Activated CD4-positive, alpha-beta memory T cell treated with anti-CD3 and anti-CD28 coated beads for 36 hours (primary cell): Measurements from ENCODE around the gene TLN1. TPM values are rescaled to one million over a fixed set of nuclear protein-coding genes. Genes with fewer than 3 reads are reported as not detected.
A peak's percentile ranks its signal among the peaks of the same experiment; 100 is the strongest.

Experiments
- CTCF ChIA-PET: fragments of 350-600 bp; sonication (Branson Sonifier 250); formaldehyde crosslinking; loops from one replicate; lab custom pipeline; 2021; ENCODE audit warnings: antibody characterized with exemption, inconsistent platforms; lab: Charles Lee
- POLR2A ChIA-PET: fragments of 350-600 bp; sonication (Branson Sonifier 250); formaldehyde crosslinking; loops from one replicate; lab custom pipeline; 2021; ENCODE audit warnings: antibody characterized with exemption; lab: Charles Lee
- DNase-seq: peaks from one replicate; pipeline ENCODE4 v3.0.0-alpha.2; 2020
- H3K27ac Mint-ChIP-seq: one replicate; pipeline ENCODE4 v1.8.0; 2021; ENCODE audit warnings: mixed read lengths
- H3K27me3 Mint-ChIP-seq: one replicate; pipeline ENCODE4 v1.8.0; 2021; ENCODE audit warnings: mixed read lengths
- H3K36me3 Mint-ChIP-seq: one replicate; pipeline ENCODE4 v1.8.0; 2021; ENCODE audit warnings: mixed read lengths
- H3K4me1 Mint-ChIP-seq: one replicate; pipeline ENCODE4 v1.8.0; 2021; ENCODE audit warnings: low read depth, mixed read lengths
- H3K4me3 Mint-ChIP-seq: one replicate; pipeline ENCODE4 v1.8.0; 2021; ENCODE audit warnings: mild to moderate bottlenecking, mixed read lengths
- H3K9me3 Mint-ChIP-seq: one replicate; pipeline ENCODE4 v1.8.0; 2021; ENCODE audit warnings: mixed read lengths
- intact Hi-C: fragments of 100-400 bp; cut with micrococcal nuclease; formaldehyde crosslinking; loops from one replicate; pipeline ENCODE4 v1.15.1; 2023
- total RNA-seq, 2 experiments: library from RNA; stranded (reverse); gene quantifications; one replicate each; pipeline ENCODE4 v1.2.3, GENCODE V29; 2021

TLN1 gene
- total RNA-seq, 2 experiments from 2014 or later: 285 to 287 TPM

DNA sequence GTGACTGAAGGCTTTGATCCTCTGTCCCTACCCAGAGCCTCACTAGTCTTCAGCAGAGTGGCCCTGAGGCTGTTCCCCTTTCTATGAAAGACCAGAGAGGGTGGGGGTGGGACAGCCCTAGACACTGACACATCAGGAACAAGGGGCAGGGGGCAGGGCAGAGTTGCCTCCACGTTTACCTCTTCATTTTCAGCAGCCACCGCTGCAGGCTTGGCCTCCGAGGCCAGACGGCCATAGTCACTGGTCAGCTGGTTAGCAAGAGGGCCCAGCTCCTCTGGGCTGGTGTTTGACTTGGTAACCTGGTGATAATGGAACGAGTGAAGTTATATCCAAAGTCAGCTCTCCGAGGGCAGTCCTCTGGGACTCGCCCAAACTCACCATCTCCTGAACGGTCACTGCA, 26.6 kb downstream of the TLN1 start:
- Mint-ChIP-seq H3K4me3 (no peak overlapping the region), H3K27ac (no peak overlapping the region), H3K36me3 (peaks cover 58% of the 10 kb centered on the region), H3K4me1 (no peaks in the 10 kb centered on the region), H3K27me3 (no peaks in the 10 kb centered on the region), H3K9me3 (no peaks in the 10 kb centered on the region)
- ChIA-PET POLR2A (interaction anchor here (0.8 kb wide), 1 partner anchor 58 kb away, joined by 3 read pairs; no protein-coding TSS in a partner anchor), CTCF (interaction anchor here (1.1 to 2.2 kb wide), 2 partner anchors 10 to 32 kb away, joined by 3 to 15 read pairs; no protein-coding TSS in a partner anchor)
- intact Hi-C loops: no loop called here
- DNase-seq: no peak

DNA sequence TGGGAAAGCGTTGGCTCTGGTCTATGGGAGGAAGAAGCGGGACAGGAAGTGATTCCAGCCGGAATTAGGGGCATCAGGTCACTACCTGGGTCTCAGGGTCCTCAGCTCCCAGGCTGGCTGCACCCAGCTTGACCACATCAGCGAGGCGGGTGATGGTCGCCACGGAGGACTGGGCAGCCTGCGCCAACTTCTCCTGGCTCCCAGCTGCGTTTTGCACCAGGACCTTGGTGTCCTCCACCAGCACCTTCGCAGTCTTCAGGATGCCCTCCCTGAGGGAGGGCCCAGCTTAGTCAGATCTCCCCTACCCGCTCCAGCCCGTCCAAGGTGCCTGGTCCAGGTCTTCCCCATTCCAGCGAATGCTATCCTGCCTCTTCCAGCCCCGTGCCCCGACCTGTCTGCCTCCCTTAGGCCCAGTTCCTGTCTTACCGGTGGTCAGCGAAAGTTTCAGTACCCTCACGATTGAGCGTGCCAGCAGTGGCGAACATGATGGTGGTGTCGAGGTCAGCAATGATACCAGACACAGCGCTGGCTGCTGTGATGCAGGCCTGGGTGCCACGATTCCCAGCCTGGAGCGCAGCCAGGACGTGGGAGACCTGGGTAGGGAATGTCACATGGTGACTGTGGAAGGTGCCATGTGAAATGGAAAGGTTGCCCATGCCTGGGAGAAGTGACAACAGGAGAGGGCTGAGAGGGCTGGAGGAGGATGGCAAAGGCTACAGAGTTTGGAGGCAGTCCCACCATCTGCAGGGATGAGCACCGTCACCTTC, 27.9 kb downstream of the TLN1 start:
- no peaks in the 10 kb centered on the region for H3K4me1 Mint-ChIP-seq
- H3K4me3 Mint-ChIP-seq: no peak overlapping the region
- H3K27me3 Mint-ChIP-seq: no peaks in the 10 kb centered on the region
- intact Hi-C loops: no loop called here
- H3K9me3 Mint-ChIP-seq: no peaks in the 10 kb centered on the region
- H3K27ac Mint-ChIP-seq: no peak overlapping the region
- peaks cover 53% of the 10 kb centered on the region for H3K36me3 Mint-ChIP-seq
- DNase-seq: no peak
- ChIA-PET CTCF (interaction anchor here (0.7 to 2.2 kb wide), 3 partner anchors 8 to 46 kb away, joined by 4 to 15 read pairs (median 5); partner anchors contain the start of genes CCDC107 and RMRP), POLR2A (no interaction called here)

GRCh38 chr9:35702696-35703095, 29.3 kb downstream of the TLN1 start:
- Mint-ChIP-seq H3K27ac (no peak overlapping the region), H3K4me3 (no peak overlapping the region), H3K36me3 (peaks cover 52% of the 10 kb centered on the region), H3K4me1 (no peaks in the 10 kb centered on the region), H3K27me3 (no peaks in the 10 kb centered on the region), H3K9me3 (no peaks in the 10 kb centered on the region)
- intact Hi-C loops: no loop called here
- DNase-seq: no peak
- ChIA-PET CTCF (interaction anchor here (1.2 kb wide), 1 partner anchor 20 kb away, joined by 3 read pairs; no protein-coding TSS in a partner anchor), POLR2A (no interaction called here)

DNA sequence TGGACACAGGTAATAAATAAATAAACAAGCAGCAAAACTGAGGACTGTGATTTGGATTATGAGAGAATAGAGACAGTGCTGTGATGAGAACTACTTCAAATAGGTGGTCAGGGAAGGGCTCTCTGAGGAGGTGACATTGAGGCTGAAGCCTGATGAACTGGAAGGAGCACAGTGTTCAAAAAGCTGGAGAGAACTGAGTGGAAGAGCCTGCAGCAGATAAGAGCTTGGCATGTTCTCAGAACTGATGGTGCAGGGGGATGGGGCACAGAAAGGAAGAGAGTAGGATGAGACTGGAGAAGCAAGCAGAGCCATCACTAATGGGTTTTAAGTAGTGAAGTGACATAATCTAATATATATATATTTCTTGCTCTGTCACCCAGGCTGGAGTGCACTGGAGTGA, 31.1 kb downstream of the TLN1 start:
- H3K27ac Mint-ChIP-seq: no peak overlapping the region
- peaks cover 2% of the 10 kb centered on the region for H3K4me1 Mint-ChIP-seq
- no peak for DNase-seq
- ChIA-PET CTCF (no interaction called here), POLR2A (no interaction called here)
- H3K9me3 Mint-ChIP-seq: no peaks in the 10 kb centered on the region
- intact Hi-C loops: no loop called here
- no peak overlapping the region for H3K4me3 Mint-ChIP-seq
- H3K27me3 Mint-ChIP-seq: no peaks in the 10 kb centered on the region
- H3K36me3 Mint-ChIP-seq: peaks cover 46% of the 10 kb centered on the region

DNA sequence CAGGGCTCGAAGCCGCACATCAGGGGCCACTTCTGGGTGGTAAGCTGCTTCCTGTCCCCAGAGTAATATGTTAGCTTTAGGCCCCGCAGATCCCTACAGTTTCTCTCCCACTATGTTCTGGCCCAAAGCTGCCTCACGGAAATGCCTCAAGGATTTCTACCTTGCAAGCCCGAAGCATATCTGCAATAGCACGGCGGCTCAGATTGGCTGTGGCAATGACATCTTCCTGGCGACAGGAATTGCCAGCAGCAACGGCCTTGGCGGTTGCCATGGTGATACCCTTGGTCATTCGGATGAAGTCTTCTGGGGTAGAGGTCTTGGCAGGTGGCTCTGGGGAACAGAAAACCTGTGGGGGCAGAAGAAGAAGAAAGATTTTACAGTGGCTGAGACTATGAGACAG, 32.0 kb downstream of the TLN1 start:
- DNase-seq: no peak
- Mint-ChIP-seq H3K27me3 (no peaks in the 10 kb centered on the region), H3K9me3 (no peaks in the 10 kb centered on the region), H3K36me3 (peaks cover 46% of the 10 kb centered on the region), H3K4me1 (peaks cover 2% of the 10 kb centered on the region), H3K27ac (no peak overlapping the region), H3K4me3 (no peak overlapping the region)
- ChIA-PET POLR2A (no interaction called here), CTCF (no interaction called here)
- intact Hi-C loops: no loop called here

- intact Hi-C loops: loop anchor here (5.0 kb wide), 1 partner anchor 41 kb away; the partner anchor contains the start of genes CCDC107 and RMRP
- Mint-ChIP-seq H3K27ac (no peak overlapping the region), H3K27me3 (no peaks in the 10 kb centered on the region), H3K4me1 (peaks cover 2% of the 10 kb centered on the region), H3K36me3 (peaks cover 28% of the 10 kb centered on the region), H3K4me3 (no peak overlapping the region), H3K9me3 (no peaks in the 10 kb centered on the region)
- ChIA-PET CTCF (interaction anchor here (3.0 to 6.9 kb wide), 5 partner anchors 10 to 86 kb away, joined by 28 to 82 read pairs (median 30); partner anchors contain the start of genes CREB3 and TLN1), POLR2A (no interaction called here)
- DNase-seq: no peak
Observed at GRCh38 chr9:35698231-35698630, 33.8 kb downstream of the TLN1 start.

DNA sequence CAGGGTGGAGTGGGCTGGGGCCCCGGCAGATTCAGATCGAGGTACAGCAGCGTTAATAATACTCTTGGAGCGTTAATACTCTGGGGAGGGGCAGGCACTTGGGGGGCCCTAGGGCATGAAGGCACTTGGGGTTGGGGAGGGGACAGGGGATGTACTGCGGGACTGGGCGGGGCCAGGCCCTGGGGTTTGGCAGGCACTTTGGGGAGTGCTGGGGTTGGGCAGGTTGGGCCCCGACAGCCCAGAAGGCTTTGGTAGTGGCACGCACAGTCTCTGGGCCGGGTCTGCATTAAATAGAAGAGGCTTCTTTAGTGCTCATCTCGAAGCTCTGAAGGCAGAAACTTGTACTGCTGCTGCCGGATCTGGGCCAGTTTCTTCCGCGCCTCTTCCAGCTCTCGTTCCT, 34.5 kb downstream of the TLN1 start:
- H3K4me3 Mint-ChIP-seq: no peak overlapping the region
- ChIA-PET POLR2A (no interaction called here), CTCF (interaction anchor here (1.2 to 6.9 kb wide), 17 partner anchors 9 to 116 kb away, joined by 3 to 82 read pairs (median 26); partner anchors contain the start of genes ARHGEF39, CCDC107, CREB3 and RMRP)
- no peaks in the 10 kb centered on the region for H3K27me3 Mint-ChIP-seq
- no peak for DNase-seq
- no peak overlapping the region for H3K27ac Mint-ChIP-seq
- H3K36me3 Mint-ChIP-seq: peaks cover 22% of the 10 kb centered on the region
- intact Hi-C loops: loop anchor here (5.0 kb wide), 1 partner anchor 40 kb away; the partner anchor contains the start of genes CCDC107 and RMRP
- H3K9me3 Mint-ChIP-seq: no peaks in the 10 kb centered on the region
- peaks cover 2% of the 10 kb centered on the region for H3K4me1 Mint-ChIP-seq

DNA sequence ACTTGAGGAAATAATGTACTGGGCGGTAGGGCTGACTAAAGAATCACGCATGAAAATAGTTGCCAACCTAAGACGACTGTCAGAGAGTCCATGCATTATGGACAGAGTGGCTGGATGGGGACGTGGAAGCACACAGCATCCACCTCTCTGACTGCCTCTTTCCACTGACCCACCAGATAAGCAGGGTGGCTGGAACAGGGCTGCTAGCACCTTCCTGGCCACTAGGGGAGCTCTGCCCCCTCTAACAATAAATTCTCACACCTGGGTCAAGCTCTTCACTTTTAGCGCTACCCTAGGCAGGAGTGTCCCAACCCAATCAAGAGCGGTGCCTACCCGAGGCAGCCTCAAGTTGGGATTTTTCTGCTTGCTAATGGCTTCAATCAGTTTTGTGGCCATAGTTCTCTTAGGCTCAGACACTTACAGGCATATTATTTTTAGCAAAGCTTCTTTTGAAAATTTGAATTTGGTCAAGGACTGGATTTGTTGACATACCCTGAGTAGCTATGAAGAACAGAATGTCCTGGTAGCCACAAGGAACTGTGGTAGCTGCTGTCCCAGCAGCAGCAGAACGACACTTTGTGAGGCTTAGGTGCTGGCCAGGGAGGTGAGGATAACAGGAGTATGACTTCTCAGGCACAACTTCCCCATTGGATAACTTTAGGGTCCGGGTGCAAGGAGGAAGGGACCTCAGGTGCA, 35.3 kb downstream of the TLN1 start:
- no peaks in the 10 kb centered on the region for H3K27me3 Mint-ChIP-seq
- intact Hi-C loops: loop anchor here (5.0 kb wide), 1 partner anchor 39 kb away; the partner anchor contains the start of genes CCDC107 and RMRP
- H3K4me3 Mint-ChIP-seq: no peak overlapping the region
- ChIA-PET POLR2A (interaction anchor here (1.0 to 1.5 kb wide), 5 partner anchors 20 to 60 kb away, joined by 3 to 6 read pairs (median 4); partner anchors contain the start of genes CCDC107 and TLN1), CTCF (interaction anchor here (0.6 to 6.9 kb wide), 40 partner anchors 8 to 1303 kb away, joined by 3 to 82 read pairs (median 7); partner anchors contain the start of genes ARHGEF39, CA9, CCDC107 and CD72)
- H3K36me3 Mint-ChIP-seq: peaks cover 22% of the 10 kb centered on the region
- H3K27ac Mint-ChIP-seq: no peak overlapping the region
- H3K4me1 Mint-ChIP-seq: peaks cover 2% of the 10 kb centered on the region
- peak; percentile 71 for DNase-seq
- H3K9me3 Mint-ChIP-seq: no peaks in the 10 kb centered on the region

DNA sequence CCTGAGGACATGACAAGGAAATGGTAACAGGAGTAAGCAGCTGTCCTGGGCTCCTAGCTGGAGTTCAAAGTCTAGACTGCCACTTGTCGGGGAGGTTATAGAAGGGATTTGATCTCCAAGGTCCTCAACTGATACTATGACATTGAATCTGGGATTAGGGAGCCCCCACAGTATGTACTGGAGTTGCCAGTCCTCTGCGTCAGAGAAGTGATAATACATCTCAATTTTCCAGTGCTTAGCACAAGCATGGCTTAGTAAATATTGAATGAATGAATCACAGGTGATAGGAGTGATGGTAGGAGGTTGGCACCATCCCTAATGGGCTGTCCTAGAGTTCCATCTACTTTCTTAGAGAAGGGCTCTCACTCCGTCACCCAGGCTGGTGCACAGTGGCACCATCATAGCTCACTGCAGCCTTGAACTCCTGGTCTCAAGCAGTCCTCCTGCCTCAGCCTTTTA, 36.0 kb downstream of the TLN1 start:
- peaks cover 6% of the 10 kb centered on the region for H3K4me1 Mint-ChIP-seq
- no peaks in the 10 kb centered on the region for H3K27me3 Mint-ChIP-seq
- CTCF ChIA-PET: interaction anchor here (0.9 to 6.9 kb wide), 33 partner anchors 8 to 186 kb away, joined by 3 to 82 read pairs (median 9); partner anchors contain the start of genes ARHGEF39, CA9, CCDC107 and CD72
- no peaks in the 10 kb centered on the region for H3K9me3 Mint-ChIP-seq
- peaks cover 22% of the 10 kb centered on the region for H3K36me3 Mint-ChIP-seq
- intact Hi-C loops: loop anchor here (5.0 kb wide), 1 partner anchor 39 kb away; the partner anchor contains the start of genes CCDC107 and RMRP
- H3K27ac Mint-ChIP-seq: no peak overlapping the region
- DNase-seq: no peak
- no peak overlapping the region for H3K4me3 Mint-ChIP-seq
- POLR2A ChIA-PET: interaction anchor here (1.0 to 1.5 kb wide), 5 partner anchors 21 to 60 kb away, joined by 3 to 6 read pairs (median 4); partner anchors contain the start of genes CCDC107 and TLN1

- Mint-ChIP-seq H3K9me3 (no peaks in the 10 kb centered on the region), H3K27me3 (no peaks in the 10 kb centered on the region), H3K4me3 (peak overlapping the region; percentile 75), H3K4me1 (peaks cover 23% of the 10 kb centered on the region), H3K36me3 (peaks cover 6% of the 10 kb centered on the region), H3K27ac (no peak overlapping the region)
- DNase-seq: no peak
- ChIA-PET POLR2A (interaction anchor here (1.5 kb wide), 1 partner anchor 35 kb away, joined by 5 read pairs; no protein-coding TSS in a partner anchor), CTCF (interaction anchor here (1.4 to 5.2 kb wide), 4 partner anchors 31 to 80 kb away, joined by 3 to 20 read pairs (median 7); no protein-coding TSS in a partner anchor)
- intact Hi-C loops: no loop called here
Observed at GRCh38 chr9:35691757-35692301, 40.2 kb downstream of the TLN1 start.

DNA sequence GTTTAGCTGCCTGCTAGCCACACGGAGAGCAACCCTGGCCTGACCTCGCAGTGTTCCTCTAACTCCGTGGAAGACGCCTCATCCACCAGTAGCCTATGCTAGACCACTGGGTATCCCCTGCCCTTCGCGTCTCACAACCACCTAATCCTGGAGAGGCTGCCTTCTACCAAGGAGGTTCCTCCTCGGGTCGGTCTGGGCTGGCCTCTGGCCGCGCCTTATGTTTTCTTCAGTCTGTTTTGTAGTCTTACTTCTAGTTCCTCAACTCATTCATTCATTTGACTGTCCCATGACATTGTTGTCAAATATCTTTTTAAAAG, 40.7 kb downstream of the TLN1 start:
- Mint-ChIP-seq H3K4me1 (peaks cover 21% of the 10 kb centered on the region), H3K36me3 (peaks cover 1% of the 10 kb centered on the region), H3K4me3 (peak overlapping the region; percentile 75), H3K27ac (peak overlapping the region; percentile 49), H3K9me3 (no peaks in the 10 kb centered on the region), H3K27me3 (no peaks in the 10 kb centered on the region)
- intact Hi-C loops: no loop called here
- CTCF ChIA-PET: interaction anchor here (1.4 to 5.2 kb wide), 5 partner anchors 33 to 80 kb away, joined by 3 to 21 read pairs (median 7); partner anchors contain the start of genes CCDC107 and RMRP
- POLR2A ChIA-PET: interaction anchor here (1.5 kb wide), 2 partner anchors 33 to 35 kb away, joined by 5 to 8 read pairs; partner anchors contain the start of genes CCDC107 and RMRP
- no peak for DNase-seq
